Naive thymus-derived CD4-positive, alpha-beta T cell (primary cell): ENCODE results near the gene PNPLA5. TPM values are rescaled to one million over a fixed set of nuclear protein-coding genes. Genes with fewer than 3 reads are reported as not detected.

Experiments used
- ATAC-seq: fragments of 150-1000 bp; cut with Tn5 transposase; 2 replicates; pipeline ENCODE4 v1.10.0; 2021; ENCODE audit warnings: mild to moderate bottlenecking, moderate library complexity
- CTCF ChIA-PET: fragments of 350-600 bp; sonication (Branson Sonifier 250); formaldehyde crosslinking; loops from one replicate; lab custom pipeline; 2021; ENCODE audit warnings: antibody characterized with exemption; lab: Charles Lee
- POLR2A ChIA-PET: fragments of 350-600 bp; sonication (Branson Sonifier 250); formaldehyde crosslinking; loops from one replicate; lab custom pipeline; 2021; ENCODE audit warnings: antibody characterized with exemption, inconsistent platforms; lab: Charles Lee
- DNase-seq, 9 donors: peaks; one replicate each; pipeline versions ENCODE4 v3.0.0 to v3.0.0-alpha.2; 2020 to 2022; ENCODE audit warnings: mixed read lengths in 1 of 9
- H3K27ac ChIP-seq: one replicate; pipeline ENCODE4 v1.7.0; 2013; ENCODE audit warnings: mild to moderate bottlenecking, low read depth, low read length, moderate library complexity
- H3K27me3 ChIP-seq, 2 donors: one replicate each; pipeline ENCODE4 v1.7.0; 2013; ENCODE audit warnings: low read length in 2 of 2, mild to moderate bottlenecking in 2 of 2, moderate library complexity in 2 of 2; ENCODE audit not compliant: control insufficient read depth in 2 of 2, insufficient read depth in 2 of 2
- H3K36me3 ChIP-seq, 3 experiments: 1 replicate in 2 of 3; 2 replicates in 1 of 3; pipeline ENCODE4 v1.7.0; 2013; ENCODE audit warnings: low read length in 3 of 3, mild to moderate bottlenecking in 3 of 3, moderate library complexity in 1 of 3; ENCODE audit not compliant: insufficient read depth in 3 of 3, control insufficient read depth in 2 of 3
- H3K4me1 ChIP-seq, 2 donors: one replicate each; pipeline ENCODE4 v1.7.0; 2013; ENCODE audit warnings: low read length in 2 of 2, mild to moderate bottlenecking in 2 of 2, moderate library complexity in 1 of 2; ENCODE audit not compliant: control insufficient read depth in 2 of 2, insufficient read depth in 2 of 2
- H3K4me3 ChIP-seq: 2 replicates; pipeline ENCODE4 v1.7.0; 2013; ENCODE audit warnings: mild to moderate bottlenecking, low read length
- H3K9me3 ChIP-seq, 3 experiments: 1 replicate in 2 of 3; 2 replicates in 1 of 3; pipeline ENCODE4 v1.7.0; 2013; ENCODE audit warnings: low read length in 3 of 3; ENCODE audit not compliant: control insufficient read depth in 2 of 3
- H3K27ac Mint-ChIP-seq, 9 donors: one replicate each; pipeline ENCODE4 v1.8.0; 2020 to 2022; ENCODE audit warnings: mixed read lengths in 9 of 9, mild to moderate bottlenecking in 8 of 9, moderate library complexity in 5 of 9, inconsistent platforms in 2 of 9
- H3K27me3 Mint-ChIP-seq, 5 donors: one replicate each; pipeline ENCODE4 v1.8.0; 2021 to 2022; ENCODE audit warnings: mixed read lengths in 5 of 5, mild to moderate bottlenecking in 1 of 5
- H3K36me3 Mint-ChIP-seq, 5 donors: one replicate each; pipeline ENCODE4 v1.8.0; 2020 to 2022; ENCODE audit warnings: mixed read lengths in 5 of 5, mild to moderate bottlenecking in 3 of 5, inconsistent platforms in 1 of 5
- H3K4me1 Mint-ChIP-seq, 7 donors: one replicate each; pipeline ENCODE4 v1.8.0; 2020 to 2022; ENCODE audit warnings: mixed read lengths in 7 of 7, mild to moderate bottlenecking in 3 of 7, inconsistent platforms in 1 of 7
- H3K4me3 Mint-ChIP-seq, 10 donors: one replicate each; pipeline ENCODE4 v1.8.0; 2020 to 2022; ENCODE audit warnings: mild to moderate bottlenecking in 10 of 10, mixed read lengths in 10 of 10, moderate library complexity in 6 of 10, inconsistent platforms in 2 of 10
- H3K9me3 Mint-ChIP-seq, 11 donors: one replicate each; pipeline ENCODE4 v1.8.0; 2020 to 2022; ENCODE audit warnings: mixed read lengths in 11 of 11, mild to moderate bottlenecking in 4 of 11, inconsistent platforms in 1 of 11, moderate library complexity in 1 of 11
- intact Hi-C, 2 donors: fragments of 100-400 bp; cut with micrococcal nuclease; formaldehyde crosslinking; loops; one replicate each; pipeline ENCODE4 v1.15.1; 2023
- polyA plus RNA-seq, 2 donors: library from polyadenylated mRNA; unstranded; fragments of 300-500 nt; fragmentation: Illumina TruSeq; gene quantifications; one replicate each; pipeline ENCODE4 v1.2.3, GENCODE V29; 2021
- total RNA-seq, 6 experiments: library from RNA in 5 of 6; stranded (reverse) in 5 of 6; gene quantifications; 1 replicate in 5 of 6; 2 replicates in 1 of 6; pipeline ENCODE4 v1.2.3 and lab custom pipeline; 2021 to 2026

Gene PNPLA5
- total and polyA plus RNA-seq, 7 experiments from 2014 or later: not detected

DNA sequence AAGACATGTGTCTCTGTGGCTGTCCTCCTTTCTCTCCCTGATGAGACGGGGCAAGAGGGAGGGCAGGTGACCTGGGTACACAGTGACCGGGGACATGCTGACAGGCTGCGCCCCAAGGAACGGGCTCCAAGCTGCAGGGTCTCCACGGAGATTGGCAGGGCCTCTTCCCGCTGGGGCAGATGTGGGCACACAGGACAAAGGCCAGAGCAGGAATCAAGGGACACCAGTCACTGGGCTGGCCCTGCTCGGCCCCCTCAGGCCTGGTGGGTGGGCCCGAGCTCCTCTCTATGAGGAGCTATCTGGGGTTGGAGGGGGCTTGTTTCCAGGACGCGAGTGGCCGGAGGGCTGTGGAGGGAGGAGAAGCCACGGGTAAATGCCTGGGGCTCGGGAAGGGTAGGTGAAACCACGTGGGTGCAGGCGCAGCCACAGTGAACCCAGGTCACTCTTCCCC, 11.2 kb downstream of the PNPLA5 start:
- Histone ChIP-seq H3K36me3 (no peaks in the 10 kb centered on the region), H3K9me3 (no peaks in the 10 kb centered on the region), H3K27ac (no peak overlapping the region), H3K27me3 (peaks cover 0 to 3% of the 10 kb centered on the region in 2 donors), H3K4me1 (no peaks in the 10 kb centered on the region), H3K4me3 (no peak overlapping the region)
- Mint-ChIP-seq H3K4me3 (no peak overlapping the region), H3K9me3 (peaks cover 0 to 2% (median 0%) of the 10 kb centered on the region in 11 donors), H3K36me3 (no peaks in the 10 kb centered on the region), H3K27ac (no peak overlapping the region), H3K4me1 (peaks cover 0 to 4% (median 0%) of the 10 kb centered on the region in 7 donors), H3K27me3 (peaks cover 0 to 43% (median 23%) of the 10 kb centered on the region in 5 donors)
- POLR2A ChIA-PET: no interaction called here
- intact Hi-C loops: no loop called here
- CTCF ChIA-PET: interaction anchor here (0.6 kb wide), 1 partner anchor 653 kb away, joined by 4 read pairs; no protein-coding TSS in a partner anchor
- DNase-seq (no peak), ATAC-seq (no peak)

DNA sequence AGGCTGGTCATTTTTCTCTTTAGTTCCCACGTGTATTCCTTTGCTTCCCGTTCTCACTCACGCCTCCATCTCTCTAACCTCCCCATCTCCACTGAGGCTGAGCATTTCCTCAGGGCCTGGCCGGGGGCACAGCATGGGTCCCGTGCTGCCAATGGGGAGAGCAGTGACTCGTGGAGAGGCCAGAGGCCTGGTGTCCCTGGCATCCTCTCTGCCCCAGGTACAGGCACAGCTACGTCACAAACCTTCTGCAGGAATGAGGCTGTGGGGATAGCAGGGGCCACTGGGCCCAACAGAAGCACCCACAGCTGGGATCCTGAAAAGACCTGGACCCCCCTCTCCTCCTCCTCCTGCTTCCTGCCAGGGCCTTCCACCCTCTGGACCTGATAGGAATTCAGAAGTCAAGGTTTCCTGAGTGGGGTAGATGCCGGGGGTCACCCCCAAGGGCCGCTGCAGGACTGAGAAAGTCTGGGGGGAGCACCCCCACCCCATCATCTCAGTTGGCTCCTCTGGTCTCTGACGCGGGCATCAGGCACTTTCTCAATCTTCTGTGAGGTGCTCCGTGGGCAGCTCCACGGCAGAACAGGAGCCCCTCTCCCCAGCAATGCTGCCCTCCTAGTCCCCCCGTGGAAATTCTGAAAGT, 11.8 kb downstream of the PNPLA5 start:
- H3K4me1 ChIP-seq: no peaks in the 10 kb centered on the region
- ChIA-PET CTCF (interaction anchor here (0.6 kb wide), 1 partner anchor 653 kb away, joined by 4 read pairs; no protein-coding TSS in a partner anchor), POLR2A (no interaction called here)
- no peak overlapping the region for H3K27ac ChIP-seq
- Mint-ChIP-seq H3K27ac (no peak overlapping the region), H3K4me1 (peaks cover 0 to 4% (median 0%) of the 10 kb centered on the region in 7 donors), H3K36me3 (no peaks in the 10 kb centered on the region), H3K27me3 (peaks cover 0 to 45% (median 26%) of the 10 kb centered on the region in 5 donors), H3K9me3 (peaks cover 0 to 1% (median 0%) of the 10 kb centered on the region in 11 donors), H3K4me3 (no peak overlapping the region)
- intact Hi-C loops: no loop called here
- peaks cover 0 to 3% of the 10 kb centered on the region in 2 donors for H3K27me3 ChIP-seq
- no peak for ATAC-seq
- H3K9me3 ChIP-seq: no peaks in the 10 kb centered on the region
- no peak for DNase-seq
- H3K4me3 ChIP-seq: no peak overlapping the region
- H3K36me3 ChIP-seq: no peaks in the 10 kb centered on the region

DNA sequence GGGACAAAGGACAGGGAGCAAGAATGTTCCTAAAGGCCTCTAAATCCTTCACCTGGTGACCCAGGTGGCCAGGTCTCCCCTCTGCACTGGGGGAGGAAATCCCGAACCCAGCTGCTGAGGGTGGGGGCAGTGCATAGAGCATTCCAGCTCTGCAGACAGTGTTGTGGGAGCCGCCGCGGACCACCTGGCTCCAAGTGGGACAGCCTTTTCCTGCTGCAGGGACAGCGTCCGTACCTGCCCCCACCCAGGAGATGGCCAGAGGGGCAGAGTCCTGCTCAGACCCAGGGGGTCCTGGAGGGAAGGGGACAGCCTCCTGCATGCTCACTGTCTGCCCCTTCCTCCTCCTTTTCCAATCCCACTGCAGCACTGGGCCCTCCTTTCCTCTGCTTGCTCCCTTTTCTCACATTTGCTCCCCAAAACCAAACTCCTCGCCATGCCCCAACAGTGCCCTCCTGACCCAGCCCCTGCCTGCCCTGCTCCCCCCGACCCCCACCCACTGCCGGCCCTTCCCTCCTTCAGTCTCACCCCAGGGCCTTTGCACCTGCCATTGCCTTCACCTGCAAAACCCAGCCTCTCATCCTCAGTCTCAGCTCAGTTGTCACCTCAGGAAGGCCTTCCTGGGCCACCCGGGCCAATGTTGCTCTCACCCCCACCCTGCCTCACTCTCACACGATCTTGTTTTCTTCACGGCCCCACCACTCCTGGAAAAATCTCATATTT, 12.8 kb downstream of the PNPLA5 start:
- no peaks in the 10 kb centered on the region for H3K4me1 Mint-ChIP-seq
- H3K36me3 Mint-ChIP-seq: no peaks in the 10 kb centered on the region
- H3K9me3 Mint-ChIP-seq: peaks cover 0 to 1% (median 0%) of the 10 kb centered on the region in 11 donors
- ChIA-PET POLR2A (no interaction called here), CTCF (interaction anchor here (0.6 kb wide), 1 partner anchor 421 kb away, joined by 3 read pairs; no protein-coding TSS in a partner anchor)
- intact Hi-C loops: no loop called here
- no peak for DNase-seq
- peaks cover 0 to 3% of the 10 kb centered on the region in 2 donors for H3K27me3 ChIP-seq
- H3K27me3 Mint-ChIP-seq: peaks cover 0 to 48% (median 33%) of the 10 kb centered on the region in 5 donors
- H3K9me3 ChIP-seq: no peaks in the 10 kb centered on the region
- H3K4me3 ChIP-seq: no peak overlapping the region
- H3K4me3 Mint-ChIP-seq: no peak overlapping the region
- H3K4me1 ChIP-seq: no peaks in the 10 kb centered on the region
- ATAC-seq: no peak
- H3K27ac ChIP-seq: no peak overlapping the region
- no peaks in the 10 kb centered on the region for H3K36me3 ChIP-seq
- no peak overlapping the region for H3K27ac Mint-ChIP-seq

DNA sequence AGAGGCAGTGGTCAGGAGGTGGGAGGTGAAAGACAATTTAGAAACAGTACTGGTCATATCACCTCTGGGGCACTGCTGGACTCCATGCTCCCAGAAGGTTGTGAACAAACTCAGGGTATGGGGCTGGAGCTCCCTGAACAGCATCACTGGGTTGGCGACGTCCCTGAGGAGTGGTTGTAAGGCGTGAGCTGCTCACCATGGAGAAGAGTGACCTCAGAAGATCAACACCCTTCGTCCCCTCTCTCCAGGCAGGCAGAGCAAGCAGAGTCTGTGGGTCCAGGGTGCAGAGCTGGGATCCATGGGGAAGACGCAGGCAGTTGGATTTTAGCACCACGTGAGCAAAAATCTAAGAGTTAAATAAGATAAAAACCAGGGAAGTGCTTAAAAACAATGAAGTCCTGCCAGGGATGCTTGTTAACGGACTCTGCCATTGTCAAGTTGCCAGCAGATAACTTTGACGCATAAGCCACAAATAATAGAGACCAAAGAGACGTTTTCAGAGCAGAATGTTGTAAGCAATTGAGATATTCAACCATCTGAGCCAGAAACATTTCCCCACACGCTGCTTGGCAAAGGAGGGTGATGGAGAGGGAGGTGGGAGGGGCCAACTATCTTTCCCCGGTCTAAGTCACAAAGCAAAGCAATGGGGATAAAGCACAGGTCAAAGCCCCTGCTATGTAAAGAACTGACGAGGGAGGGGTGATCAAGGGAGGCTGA, 13.6 kb downstream of the PNPLA5 start:
- Histone ChIP-seq H3K36me3 (no peaks in the 10 kb centered on the region), H3K4me1 (no peaks in the 10 kb centered on the region), H3K27ac (no peak overlapping the region), H3K9me3 (no peaks in the 10 kb centered on the region), H3K27me3 (peaks cover 0 to 3% of the 10 kb centered on the region in 2 donors), H3K4me3 (no peak overlapping the region)
- Mint-ChIP-seq H3K36me3 (no peaks in the 10 kb centered on the region), H3K9me3 (peaks cover 0 to 5% (median 0%) of the 10 kb centered on the region in 11 donors), H3K27ac (no peak overlapping the region), H3K4me3 (no peak overlapping the region), H3K4me1 (no peaks in the 10 kb centered on the region), H3K27me3 (peaks cover 0 to 51% (median 39%) of the 10 kb centered on the region in 5 donors)
- no peak for DNase-seq
- ATAC-seq: no peak
- CTCF ChIA-PET: no interaction called here
- intact Hi-C loops: no loop called here
- POLR2A ChIA-PET: no interaction called here

DNA sequence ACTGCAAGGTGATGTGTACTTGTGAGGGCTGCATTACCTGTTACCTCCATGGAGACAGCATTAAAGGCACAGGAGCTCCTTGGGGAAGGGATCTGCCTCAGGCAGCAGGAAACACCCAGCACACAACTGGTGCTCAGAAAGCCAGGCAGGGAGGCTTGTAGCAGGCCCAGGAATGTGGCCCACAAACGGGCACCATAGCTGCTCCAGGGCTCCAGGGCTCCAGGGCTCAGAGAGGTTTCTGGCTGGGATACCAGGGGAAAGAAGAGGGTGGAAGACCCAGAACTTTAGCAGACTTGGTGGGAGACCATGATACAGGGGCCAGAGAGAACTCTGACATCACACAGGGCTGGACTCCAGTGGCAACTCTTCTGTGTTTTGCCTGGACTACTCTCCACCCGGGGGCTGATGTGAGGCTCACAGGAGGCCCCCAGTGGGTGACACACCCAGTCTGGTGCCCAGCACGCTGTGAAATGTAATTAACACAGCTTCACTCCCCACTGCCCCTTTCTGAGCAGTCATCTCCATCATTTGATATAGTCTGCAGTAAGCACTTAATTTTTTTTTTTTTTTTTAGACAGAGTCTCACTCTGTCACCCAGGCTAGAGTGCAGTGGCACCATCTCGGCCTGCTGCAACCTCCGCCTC, 14.8 kb downstream of the PNPLA5 start:
- peaks cover 0 to 50% (median 44%) of the 10 kb centered on the region in 5 donors for H3K27me3 Mint-ChIP-seq
- DNase-seq: no peak
- POLR2A ChIA-PET: no interaction called here
- H3K27ac Mint-ChIP-seq: no peak overlapping the region
- H3K9me3 Mint-ChIP-seq: peaks cover 0 to 7% (median 0%) of the 10 kb centered on the region in 11 donors
- H3K4me1 ChIP-seq: no peaks in the 10 kb centered on the region
- no peaks in the 10 kb centered on the region for H3K36me3 Mint-ChIP-seq
- H3K27me3 ChIP-seq: peaks cover 0 to 3% of the 10 kb centered on the region in 2 donors
- CTCF ChIA-PET: no interaction called here
- H3K9me3 ChIP-seq: no peaks in the 10 kb centered on the region
- no peak overlapping the region for H3K27ac ChIP-seq
- H3K4me3 ChIP-seq: no peak overlapping the region
- H3K36me3 ChIP-seq: no peaks in the 10 kb centered on the region
- no peak overlapping the region for H3K4me3 Mint-ChIP-seq
- intact Hi-C loops: no loop called here
- ATAC-seq: no peak
- no peaks in the 10 kb centered on the region for H3K4me1 Mint-ChIP-seq

DNA sequence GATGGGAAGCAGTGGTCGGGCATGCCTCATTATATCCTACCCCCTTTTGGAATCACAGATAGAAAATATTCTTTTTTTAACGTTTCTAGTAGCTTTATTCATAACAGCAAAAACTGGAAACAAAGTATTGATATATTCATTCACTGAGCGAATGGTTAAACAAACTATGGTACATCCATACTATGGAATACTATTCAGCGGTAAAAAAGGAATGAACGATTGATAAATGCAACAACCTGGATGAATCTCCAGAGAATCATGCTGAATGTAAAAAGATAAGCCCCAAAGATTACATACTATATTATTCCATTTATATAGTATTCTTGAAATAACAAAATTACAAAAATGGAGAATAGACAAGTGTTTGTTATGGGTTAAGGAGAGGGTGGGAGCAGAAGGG, 22.0 kb downstream of the PNPLA5 start:
- H3K27me3 ChIP-seq: no peaks in the 10 kb centered on the region
- POLR2A ChIA-PET: no interaction called here
- Mint-ChIP-seq H3K9me3 (peaks cover 0 to 24% (median 8%) of the 10 kb centered on the region in 11 donors), H3K27me3 (peaks cover 5 to 52% (median 39%) of the 10 kb centered on the region in 5 donors), H3K27ac (no peak overlapping the region), H3K4me3 (no peak overlapping the region), H3K36me3 (peaks cover 0 to 4% (median 0%) of the 10 kb centered on the region in 5 donors), H3K4me1 (no peaks in the 10 kb centered on the region)
- DNase-seq: no peak
- H3K4me1 ChIP-seq: no peaks in the 10 kb centered on the region
- no peak for ATAC-seq
- CTCF ChIA-PET: no interaction called here
- no peak overlapping the region for H3K4me3 ChIP-seq
- intact Hi-C loops: no loop called here
- no peak overlapping the region for H3K27ac ChIP-seq
- no peaks in the 10 kb centered on the region for H3K9me3 ChIP-seq
- no peaks in the 10 kb centered on the region for H3K36me3 ChIP-seq
